Measurements from ENCODE around the gene MGAT3.

The MGAT3 gene

DNA sequence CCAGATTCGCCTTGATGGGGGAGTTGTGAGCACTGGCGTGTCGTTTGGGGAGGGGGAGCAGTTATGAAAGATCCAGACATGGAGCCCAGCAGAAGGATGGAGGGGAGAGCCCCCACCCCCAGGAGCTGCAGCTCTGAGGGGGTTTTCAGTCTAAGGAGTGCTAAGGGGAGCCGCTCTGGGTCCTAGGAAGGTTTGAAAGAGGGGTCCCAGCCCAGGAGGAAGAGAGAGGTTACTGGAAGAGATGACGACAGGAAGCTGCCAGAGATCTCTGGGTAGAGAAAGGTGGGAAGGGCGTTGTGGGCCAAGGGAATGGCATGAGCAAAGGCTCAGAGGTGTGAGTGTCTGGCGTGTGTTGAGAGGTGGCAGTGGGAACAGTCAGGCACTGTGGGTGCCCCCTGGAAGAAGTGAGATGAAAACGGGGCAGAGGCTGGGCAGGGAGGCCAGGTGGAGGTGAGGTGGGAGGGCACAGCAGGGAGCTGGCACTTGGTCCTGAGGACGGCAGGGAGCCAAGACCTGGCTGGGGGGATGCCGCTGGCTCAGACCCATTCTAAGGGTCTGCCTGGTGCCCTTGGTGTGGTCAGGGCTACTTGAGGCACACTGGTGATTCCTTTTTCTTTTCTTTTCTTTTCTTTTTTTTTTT lies 1.8 kb downstream of the MGAT3 start:
- no peaks in the 10 kb centered on the region; the same call in 1 of the 2 replicates for H3K36me3 ChIP-seq (ENCODE audit: low read length)

DNA sequence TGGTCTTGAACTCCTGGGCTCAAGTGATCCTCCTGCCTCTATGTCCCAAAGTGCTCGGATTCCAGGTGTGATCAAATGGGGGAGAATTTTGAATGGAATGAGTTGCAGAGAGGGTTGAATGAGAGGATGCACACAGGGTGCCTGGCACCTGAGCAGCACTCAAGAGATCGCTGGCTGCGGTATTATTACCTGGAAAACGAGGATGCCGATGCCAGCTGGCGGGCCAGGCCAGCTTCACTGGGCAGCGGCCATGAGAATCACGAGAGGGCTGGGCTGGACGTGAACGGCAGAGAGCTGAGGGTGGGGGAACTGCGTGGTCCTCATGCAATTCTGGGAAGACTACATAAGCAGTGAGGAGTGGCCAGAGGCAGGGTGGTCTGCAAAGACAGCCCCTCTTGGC lies 2.9 kb downstream of the MGAT3 start:
- H3K79me2 ChIP-seq (ENCODE audit: insufficient read depth, low read length), result peaks cover 87% of the 10 kb centered on the region
- H3K27me3 ChIP-seq (ENCODE audit: low read length), result no peaks in the 10 kb centered on the region
- peaks cover 72% of the 10 kb centered on the region for H3F3A ChIP-seq (ENCODE audit: insufficient read depth)
- no peak overlapping the region for H2AFZ ChIP-seq (ENCODE audit: low read depth, low read length, severe bottlenecking)
- H3K36me3 ChIP-seq (ENCODE audit: low read length), result no peaks in the 10 kb centered on the region; the same call in 1 of the 2 replicates
- peak overlapping the region; percentile 93 for H3K4me2 ChIP-seq (ENCODE audit: low read depth, low read length, poor library complexity, severe bottlenecking)
- H3K9ac ChIP-seq (ENCODE audit: low read length), result peak overlapping the region; percentile 95
- H4K20me1 ChIP-seq (ENCODE audit: low read depth, low read length), result no peaks in the 10 kb centered on the region
- H3K9me3 ChIP-seq (ENCODE audit: insufficient read depth, low read length), result no peaks in the 10 kb centered on the region
- TF ChIP-seq EZH2phosphoT487 (conservative IDR thresholded peaks at IDR 0.05; ENCODE audit: low read length), result no peak
- TF ChIP-seq, protein P1, sequence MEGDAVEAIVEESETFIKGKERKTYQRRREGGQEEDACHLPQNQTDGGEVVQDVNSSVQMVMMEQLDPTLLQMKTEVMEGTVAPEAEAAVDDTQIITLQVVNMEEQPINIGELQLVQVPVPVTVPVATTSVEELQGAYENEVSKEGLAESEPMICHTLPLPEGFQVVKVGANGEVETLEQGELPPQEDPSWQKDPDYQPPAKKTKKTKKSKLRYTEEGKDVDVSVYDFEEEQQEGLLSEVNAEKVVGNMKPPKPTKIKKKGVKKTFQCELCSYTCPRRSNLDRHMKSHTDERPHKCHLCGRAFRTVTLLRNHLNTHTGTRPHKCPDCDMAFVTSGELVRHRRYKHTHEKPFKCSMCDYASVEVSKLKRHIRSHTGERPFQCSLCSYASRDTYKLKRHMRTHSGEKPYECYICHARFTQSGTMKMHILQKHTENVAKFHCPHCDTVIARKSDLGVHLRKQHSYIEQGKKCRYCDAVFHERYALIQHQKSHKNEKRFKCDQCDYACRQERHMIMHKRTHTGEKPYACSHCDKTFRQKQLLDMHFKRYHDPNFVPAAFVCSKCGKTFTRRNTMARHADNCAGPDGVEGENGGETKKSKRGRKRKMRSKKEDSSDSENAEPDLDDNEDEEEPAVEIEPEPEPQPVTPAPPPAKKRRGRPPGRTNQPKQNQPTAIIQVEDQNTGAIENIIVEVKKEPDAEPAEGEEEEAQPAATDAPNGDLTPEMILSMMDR (IDR thresholded peaks at IDR 0.05; ENCODE audit: insufficient read depth, low read length, poor library complexity, severe bottlenecking), result no peak
- H3K27ac ChIP-seq (ENCODE audit: low read depth, low read length), result peak overlapping the region; percentile 95
- H3K4me3 ChIP-seq (ENCODE audit: insufficient read depth, low read length, poor library complexity, severe bottlenecking), result no peak overlapping the region
- no peaks in the 10 kb centered on the region for H3K9me2 ChIP-seq (replicated peaks; ENCODE audit: insufficient read depth, low read length)

More for the DNA sequence above, 1.8 kb downstream of the MGAT3 start:
- peaks cover 71% of the 10 kb centered on the region for H3F3A ChIP-seq (ENCODE audit: insufficient read depth)
- peak overlapping the region; percentile 74 for H3K4me3 ChIP-seq (ENCODE audit: insufficient read depth, low read length, poor library complexity, severe bottlenecking)
- no peak overlapping the region for H2AFZ ChIP-seq (ENCODE audit: low read depth, low read length, severe bottlenecking)
- peak overlapping the region; percentile 95 for H3K27ac ChIP-seq (ENCODE audit: low read depth, low read length)
- TF ChIP-seq EZH2phosphoT487 (conservative IDR thresholded peaks at IDR 0.05; ENCODE audit: low read length), result no peak
- TF ChIP-seq, protein P1 (IDR thresholded peaks at IDR 0.05; ENCODE audit: insufficient read depth, low read length, poor library complexity, severe bottlenecking), result no peak
- H3K4me2 ChIP-seq (ENCODE audit: low read depth, low read length, poor library complexity, severe bottlenecking), result peak overlapping the region; percentile 93
- H3K9me2 ChIP-seq (replicated peaks; ENCODE audit: insufficient read depth, low read length), result no peaks in the 10 kb centered on the region
- no peaks in the 10 kb centered on the region for H3K27me3 ChIP-seq (ENCODE audit: low read length)
- H3K9me3 ChIP-seq (ENCODE audit: insufficient read depth, low read length), result no peaks in the 10 kb centered on the region
- no peaks in the 10 kb centered on the region for H4K20me1 ChIP-seq (ENCODE audit: low read depth, low read length)
- H3K9ac ChIP-seq (ENCODE audit: low read length), result peak overlapping the region; percentile 95
- peaks cover 93% of the 10 kb centered on the region for H3K79me2 ChIP-seq (ENCODE audit: insufficient read depth, low read length)

DNA sequence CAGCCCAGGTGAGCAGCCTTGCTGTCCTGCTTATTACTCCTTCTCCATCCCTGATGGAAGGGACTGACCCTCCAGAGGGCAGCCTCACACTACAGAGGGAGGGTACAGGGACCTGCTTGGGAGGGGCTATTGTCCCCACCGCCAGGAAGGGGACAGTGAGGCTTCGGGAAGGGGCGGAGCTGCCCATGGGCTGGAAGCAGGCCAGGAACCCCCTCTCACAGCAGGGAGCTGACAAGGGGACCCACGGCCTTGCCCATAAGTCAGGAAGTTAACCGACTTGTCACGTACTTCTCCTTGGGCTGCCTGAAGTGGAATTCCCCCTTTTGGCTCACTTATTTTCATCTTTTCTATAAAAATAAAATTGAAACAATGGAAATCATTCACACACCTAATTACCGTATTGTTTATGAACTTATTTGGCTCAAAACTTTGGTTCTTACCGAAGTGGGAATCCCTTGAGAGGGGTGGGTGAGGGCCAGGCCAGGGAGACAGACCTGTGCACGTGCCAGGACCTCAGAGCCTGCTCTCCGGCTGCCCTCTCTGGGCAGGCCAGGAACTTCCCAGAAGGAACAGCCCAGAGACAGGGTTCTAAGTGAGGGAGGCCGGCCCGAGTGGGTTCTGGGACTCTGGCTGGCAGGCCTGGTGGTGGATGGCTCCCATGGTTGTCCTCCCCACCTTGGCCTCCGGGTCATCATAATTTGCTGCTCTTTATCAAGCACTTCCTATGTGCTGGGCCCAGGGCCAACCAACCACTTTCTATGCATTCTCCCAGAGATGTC lies 5.8 kb downstream of the MGAT3 start:
- peak overlapping the region; percentile 95 for H3K27ac ChIP-seq (ENCODE audit: low read depth, low read length)
- no peak overlapping the region for H3K4me3 ChIP-seq (ENCODE audit: insufficient read depth, low read length, poor library complexity, severe bottlenecking)
- peak overlapping the region; percentile 54 for H3K9ac ChIP-seq (ENCODE audit: low read length)

More for the DNA sequence above, 5.8 kb downstream of the MGAT3 start:
- H4K20me1 ChIP-seq (ENCODE audit: low read depth, low read length), result no peaks in the 10 kb centered on the region
- no peaks in the 10 kb centered on the region for H3K36me3 ChIP-seq (ENCODE audit: low read length)
- TF ChIP-seq, protein P1 (IDR thresholded peaks at IDR 0.05; ENCODE audit: insufficient read depth, low read length, poor library complexity, severe bottlenecking), result no peak
- no peak for TF ChIP-seq EZH2phosphoT487 (conservative IDR thresholded peaks at IDR 0.05; ENCODE audit: low read length)
- H3K9me3 ChIP-seq (ENCODE audit: insufficient read depth, low read length), result no peaks in the 10 kb centered on the region
- peaks cover 85% of the 10 kb centered on the region for H3K79me2 ChIP-seq (ENCODE audit: insufficient read depth, low read length)
- H3K27me3 ChIP-seq (ENCODE audit: low read length), result no peaks in the 10 kb centered on the region
- no peaks in the 10 kb centered on the region for H3K9me2 ChIP-seq (replicated peaks; ENCODE audit: insufficient read depth, low read length)
- no peak overlapping the region for H2AFZ ChIP-seq (ENCODE audit: low read depth, low read length, severe bottlenecking)
- peaks cover 90% of the 10 kb centered on the region for H3F3A ChIP-seq (ENCODE audit: insufficient read depth)
- peak overlapping the region; percentile 93 for H3K4me2 ChIP-seq (ENCODE audit: low read depth, low read length, poor library complexity, severe bottlenecking)

All from SU-DHL-6 (cell line).